HG03196 (cell line): ENCODE results near the gene RUBCNL.
"Not testable (repeated sequence)": the region's sequence is repeated elsewhere in the genome, so short reads cannot be mapped to it uniquely, and the experiment has no call there.

Source experiments
- ATAC-seq: cut with Tn5 transposase; IDR thresholded peaks from one replicate; pipeline ENCODE4 v1.9.1; 2021; ENCODE audit not compliant: unreplicated experiment

RUBCNL gene

GRCh38 chr13:46377554-46377953 lies 9.5 kb downstream of the RUBCNL start:
- no peak for ATAC-seq

DNA sequence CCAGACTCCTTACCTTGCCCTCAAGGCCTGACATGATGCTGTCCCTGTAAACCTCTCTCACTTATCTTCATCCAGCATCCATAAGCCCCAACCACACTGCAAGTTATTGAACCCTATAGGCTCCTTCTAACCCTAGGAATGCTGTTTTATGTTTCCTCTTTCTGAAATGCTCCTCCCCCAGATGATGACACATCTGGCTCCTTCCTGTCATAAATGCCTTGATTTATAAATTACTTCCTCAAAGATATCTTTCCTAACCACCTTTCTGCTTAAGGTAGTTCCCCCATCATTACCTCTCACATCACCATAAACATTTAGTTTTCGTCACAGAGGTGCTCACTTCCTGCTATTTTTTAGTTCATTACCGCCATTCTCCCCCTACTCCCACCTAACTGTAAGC lies 12.3 kb downstream of the RUBCNL start:
- no peak for ATAC-seq

- ATAC-seq, result no peak
Observed at GRCh38 chr13:46373623-46374022, 13.4 kb downstream of the RUBCNL start.

GRCh38 chr13:46372938-46373337 lies 14.1 kb downstream of the RUBCNL start:
- not testable (repeated sequence) for ATAC-seq

- no peak for ATAC-seq
Observed at GRCh38 chr13:46372071-46372470, 15.0 kb downstream of the RUBCNL start.

DNA sequence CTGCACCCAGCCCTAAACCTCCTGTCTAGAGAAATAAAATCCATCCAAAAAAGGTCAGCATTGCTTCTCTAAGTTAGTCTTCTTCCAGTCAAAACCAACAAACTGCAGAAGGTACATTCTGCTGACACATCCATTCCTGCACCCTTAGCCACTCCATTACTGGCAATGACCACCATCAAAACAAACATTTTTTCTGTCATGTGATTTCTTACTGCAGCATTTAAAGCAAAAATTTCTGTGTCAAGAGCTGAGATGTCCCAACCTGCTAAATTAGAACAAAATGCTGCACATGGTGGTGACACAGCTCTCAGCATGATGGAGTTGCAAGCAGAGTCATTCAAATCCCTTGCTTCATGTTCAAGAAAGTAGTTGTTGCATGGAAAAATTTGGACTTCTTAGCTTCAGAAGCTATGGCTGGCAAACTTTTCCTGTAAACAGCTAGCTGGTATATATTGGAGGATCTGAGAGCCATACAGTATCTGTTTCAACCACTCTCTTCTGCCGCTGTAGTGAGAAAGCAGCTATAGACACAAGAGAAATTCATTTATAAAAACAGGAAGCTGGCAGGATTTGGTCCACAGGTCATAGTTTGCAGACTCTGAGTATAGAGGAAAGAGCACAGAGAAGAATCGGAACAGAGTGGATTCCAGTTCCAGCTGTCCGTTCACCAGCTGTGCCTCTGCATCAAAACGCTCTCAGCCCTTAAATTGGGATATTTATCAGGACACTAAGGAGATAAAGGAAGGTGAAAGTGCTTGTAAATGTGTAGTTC lies 17.4 kb downstream of the RUBCNL start:
- no peak for ATAC-seq

GRCh38 chr13:46367617-46368327 lies 19.3 kb downstream of the RUBCNL start:
- ATAC-seq, result no peak

- no peak for ATAC-seq
Observed at GRCh38 chr13:46361276-46361934, 25.6 kb downstream of the RUBCNL start.

DNA sequence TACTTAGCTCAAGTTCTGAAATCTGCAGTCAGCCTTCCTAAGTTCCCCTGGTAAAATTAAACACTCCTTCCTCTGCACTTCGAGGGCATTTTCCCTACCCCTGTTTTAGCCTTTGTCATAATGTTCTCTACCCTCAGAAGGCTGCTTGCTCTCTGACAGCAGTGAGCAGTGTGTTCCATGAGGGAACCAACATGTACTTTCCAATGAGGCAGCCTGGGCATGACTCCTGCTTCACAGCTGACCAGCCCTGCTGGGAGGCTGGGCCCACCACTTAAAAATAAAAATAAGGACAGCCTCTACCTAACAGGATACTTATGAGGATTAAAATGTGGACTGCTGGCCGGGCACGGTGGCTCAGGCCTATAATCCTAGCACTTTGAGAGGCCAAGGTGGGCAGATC lies 26.4 kb downstream of the RUBCNL start:
- ATAC-seq, result no peak

DNA sequence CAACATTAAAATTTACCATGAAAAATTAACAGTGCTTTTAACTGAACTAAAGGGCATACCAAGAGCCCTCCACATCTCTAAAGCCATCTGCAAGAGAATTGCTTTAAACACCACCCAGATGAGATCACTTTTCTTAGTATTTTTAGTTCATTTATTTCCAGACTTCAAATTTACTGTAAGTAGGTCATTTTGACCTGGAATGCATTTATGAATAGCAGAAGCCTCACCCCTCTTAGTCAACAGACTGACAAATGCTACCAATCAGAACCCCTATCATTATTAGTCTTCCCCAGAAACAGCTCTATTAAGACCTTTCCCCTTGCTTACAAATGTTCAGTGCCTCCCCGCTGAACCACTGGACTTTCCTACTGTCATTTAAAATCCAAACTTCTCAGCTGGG lies 27.3 kb downstream of the RUBCNL start:
- no peak for ATAC-seq

DNA sequence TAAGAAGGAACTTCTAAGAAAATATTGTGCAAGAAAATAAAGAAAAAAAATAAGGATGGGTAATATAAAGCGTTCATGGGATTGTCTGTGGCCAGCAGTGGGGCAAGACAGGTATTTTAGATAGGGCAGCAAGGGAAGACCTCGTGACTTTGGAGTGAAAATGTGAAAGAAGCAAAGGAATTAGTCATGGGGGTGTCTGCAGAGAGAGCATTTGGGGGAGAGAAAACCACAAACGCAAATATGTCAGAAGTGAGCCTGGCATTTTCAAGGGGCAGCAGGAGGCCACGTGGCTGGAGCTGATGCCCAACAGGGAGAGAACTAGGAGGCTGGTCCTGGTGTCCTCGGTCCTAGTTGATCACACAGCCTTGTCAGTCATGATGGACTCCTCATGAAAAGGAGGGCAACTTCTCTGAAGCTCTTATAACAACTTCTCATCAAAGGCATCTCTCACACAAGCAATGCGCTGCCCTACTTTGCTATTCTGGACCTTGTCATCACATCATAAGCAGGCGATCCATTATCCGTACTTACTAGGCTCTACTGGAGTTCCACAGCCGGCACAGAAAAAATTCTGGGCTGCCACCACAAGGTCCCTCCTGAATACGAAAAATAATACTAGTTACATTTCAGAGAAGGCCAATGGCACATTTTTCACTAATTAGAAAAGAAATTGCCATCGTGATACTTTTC lies 31.0 kb downstream of the RUBCNL start:
- ATAC-seq, result no peak

DNA sequence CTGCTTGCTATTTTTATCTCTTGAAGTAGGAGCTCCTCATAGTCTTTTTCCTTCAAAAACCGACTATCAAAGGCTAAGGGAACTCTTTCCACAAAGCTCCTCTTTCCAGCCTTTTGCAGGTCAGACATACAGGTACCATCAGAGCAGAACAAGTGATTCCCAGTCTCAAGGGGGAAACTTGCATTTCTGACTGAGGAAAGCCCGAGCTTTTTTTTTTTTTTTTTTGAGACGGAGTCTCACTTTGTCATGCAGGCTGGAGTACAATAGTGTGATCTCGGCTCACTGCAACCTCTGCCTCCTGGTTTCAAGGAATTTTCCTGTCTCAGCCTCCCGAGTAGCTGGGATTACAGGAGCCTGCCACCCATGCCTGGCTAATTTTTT lies 32.0 kb downstream of the RUBCNL start:
- ATAC-seq, result no peak

DNA sequence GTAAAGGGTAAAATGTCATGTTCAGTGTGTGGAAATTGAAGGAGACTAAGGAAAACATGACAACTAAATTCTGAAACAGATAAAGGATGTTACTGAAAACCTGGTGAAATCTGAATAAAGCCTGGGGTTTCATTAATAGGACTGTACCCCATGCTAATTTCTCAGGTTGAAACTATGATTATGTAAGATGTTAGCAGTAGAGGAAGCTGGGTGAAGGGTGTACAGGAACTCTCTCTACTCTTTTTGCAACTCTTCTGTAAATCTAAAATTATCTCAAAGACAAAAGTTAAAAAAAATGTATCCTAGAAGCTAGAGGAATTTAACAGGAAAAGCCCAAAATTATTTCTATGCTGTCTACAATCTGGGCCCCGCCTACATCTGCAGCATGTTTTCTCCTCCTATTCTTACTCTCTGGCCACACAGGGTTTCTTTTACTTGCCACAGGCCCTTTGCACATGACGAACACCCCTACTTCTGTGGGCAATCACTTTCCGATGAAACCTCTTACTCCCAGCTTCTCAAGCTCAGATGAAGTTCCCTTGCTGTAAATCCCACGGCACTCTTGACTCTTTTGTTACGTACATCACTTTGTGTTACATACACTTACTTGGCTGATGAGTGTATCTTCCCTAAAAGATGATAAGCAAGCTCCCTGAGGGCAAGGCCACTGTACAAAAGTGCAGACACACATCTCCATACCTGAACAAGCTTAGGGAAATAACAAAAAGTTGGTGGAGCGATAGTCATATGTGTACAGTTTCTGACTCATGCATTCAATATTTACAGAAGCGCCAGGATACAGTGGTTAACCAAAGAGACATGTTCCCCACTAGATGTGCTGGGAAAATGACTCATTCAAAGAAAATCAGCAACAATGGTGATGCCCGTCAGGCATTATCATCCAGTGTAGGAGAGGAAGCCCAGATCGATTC lies 32.6 kb downstream of the RUBCNL start:
- ATAC-seq, result no peak

- ATAC-seq, result no peak
Observed at GRCh38 chr13:46352805-46353204, 34.2 kb downstream of the RUBCNL start.

DNA sequence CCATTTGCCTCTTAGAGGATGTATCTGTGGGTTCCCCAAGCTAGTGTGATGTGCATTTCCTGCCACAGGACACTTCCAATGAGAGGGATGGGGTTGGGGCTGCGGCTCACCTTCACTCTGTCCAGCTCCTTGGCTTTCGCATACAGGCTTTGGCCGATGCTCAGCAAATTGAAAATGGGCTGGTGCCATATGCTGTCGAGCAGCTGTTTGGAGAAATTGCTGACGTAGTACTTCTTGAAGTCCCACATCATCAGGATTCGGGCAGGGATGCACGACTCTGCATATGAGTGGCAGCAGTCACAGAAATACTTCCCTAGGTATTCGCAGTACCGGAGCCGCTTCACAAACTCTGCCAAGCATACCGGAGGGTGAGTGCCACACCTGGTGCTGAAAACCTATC lies 37.0 kb downstream of the RUBCNL start:
- ATAC-seq, result no peak

DNA sequence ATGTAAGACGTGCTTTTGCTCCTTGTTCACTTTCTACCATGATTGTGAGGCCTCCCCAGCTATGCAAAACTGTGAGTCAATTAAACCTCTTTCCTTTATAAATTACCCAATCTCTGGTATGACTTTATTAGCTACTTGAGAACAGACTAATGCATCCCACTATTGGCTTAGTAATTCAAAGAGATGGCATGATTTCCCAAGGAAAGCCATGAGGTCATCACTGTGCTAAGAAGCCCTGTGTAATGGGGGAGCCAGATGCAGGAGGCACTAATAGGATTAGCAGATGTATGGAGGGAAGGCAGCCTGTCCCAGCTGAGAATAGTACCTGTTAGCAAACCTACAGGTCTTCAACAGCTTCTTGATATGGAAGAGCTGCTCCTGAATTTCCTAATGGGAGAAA lies 38.1 kb downstream of the RUBCNL start:
- ATAC-seq, result no peak

DNA sequence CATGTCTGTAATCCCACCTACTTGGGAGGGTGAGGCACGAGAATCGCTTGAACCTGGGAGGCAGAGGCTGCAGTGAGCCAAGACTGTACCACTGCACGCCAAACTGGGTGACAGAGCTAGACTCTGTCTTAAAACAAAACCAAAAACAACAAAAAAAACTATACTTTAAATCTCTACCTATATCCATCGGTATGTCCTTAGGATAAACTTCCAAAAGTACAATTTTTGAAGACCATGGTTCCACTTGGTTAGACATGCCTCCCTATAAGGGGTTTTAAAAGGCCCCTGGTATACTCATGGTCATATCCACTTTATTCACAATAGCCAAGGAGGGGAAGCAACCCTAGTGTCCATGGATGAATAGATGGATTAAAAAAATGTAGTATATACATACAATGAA lies 39.8 kb downstream of the RUBCNL start:
- ATAC-seq, result no peak

GRCh38 chr13:46345866-46346265 lies 41.2 kb downstream of the RUBCNL start:
- no peak for ATAC-seq

GRCh38 chr13:46345398-46345797 lies 41.7 kb downstream of the RUBCNL start:
- ATAC-seq, result no peak

DNA sequence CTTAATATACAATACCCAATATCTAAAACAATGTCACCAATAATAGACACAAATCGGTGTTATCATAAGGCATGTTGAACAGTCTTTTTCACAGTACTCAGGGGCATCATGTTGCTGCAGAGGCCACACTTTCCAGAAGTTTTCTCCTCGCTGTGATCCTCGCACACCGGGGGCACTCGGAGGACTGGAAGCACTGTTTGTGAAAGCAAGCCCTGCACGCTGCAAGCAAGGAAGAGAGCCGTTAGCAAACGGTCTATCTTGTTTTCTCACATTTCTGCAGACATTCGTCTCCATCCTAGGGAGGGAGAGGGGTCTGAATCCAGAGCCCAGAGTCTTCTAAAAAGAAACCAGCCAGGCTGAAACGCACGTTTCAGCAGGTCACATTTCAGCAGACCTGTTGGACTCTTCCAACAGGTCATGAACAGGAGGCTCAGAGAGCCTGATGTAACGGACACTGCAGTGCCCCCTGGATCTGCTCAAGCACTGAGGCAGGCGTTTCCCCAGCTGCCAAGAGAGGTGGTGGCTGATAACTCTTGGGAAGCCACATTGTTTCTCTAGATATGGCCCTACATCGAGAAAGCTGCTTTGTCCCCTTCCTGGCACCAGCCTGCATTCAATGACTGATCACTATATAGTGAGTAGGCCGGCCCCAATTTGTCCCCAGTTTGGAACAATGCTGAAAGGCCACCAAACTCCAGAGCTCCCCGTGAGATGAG lies 43.6 kb downstream of the RUBCNL start:
- ATAC-seq, result no peak
